HG03108 (cell line): ENCODE measurements around the gene TRAFD1.

Experiments
- ATAC-seq: cut with Tn5 transposase; IDR thresholded peaks from one replicate; pipeline ENCODE4 v1.9.1; 2021; ENCODE audit warnings: moderate library complexity; ENCODE audit not compliant: unreplicated experiment

TRAFD1 gene

GRCh38 chr12:112198120-112198733 lies 72.9 kb downstream of the TRAFD1 start:
- ATAC-seq: no peak

- no peak for ATAC-seq
These were observed 73.8 kb downstream of the TRAFD1 start for GRCh38 chr12:112199136-112199535.
